ENCODE data around the gene EMCN.
A peak's percentile ranks its signal among the peaks of the same experiment; 100 is the strongest.
"Not testable (repeated sequence)": the region's sequence is repeated elsewhere in the genome, so short reads cannot be mapped to it uniquely, and the experiment has no call there.

EMCN gene

GRCh38 chr4:100489305-100489704 is 28.5 kb downstream of the EMCN start:
- DNase-seq = no peak

DNA sequence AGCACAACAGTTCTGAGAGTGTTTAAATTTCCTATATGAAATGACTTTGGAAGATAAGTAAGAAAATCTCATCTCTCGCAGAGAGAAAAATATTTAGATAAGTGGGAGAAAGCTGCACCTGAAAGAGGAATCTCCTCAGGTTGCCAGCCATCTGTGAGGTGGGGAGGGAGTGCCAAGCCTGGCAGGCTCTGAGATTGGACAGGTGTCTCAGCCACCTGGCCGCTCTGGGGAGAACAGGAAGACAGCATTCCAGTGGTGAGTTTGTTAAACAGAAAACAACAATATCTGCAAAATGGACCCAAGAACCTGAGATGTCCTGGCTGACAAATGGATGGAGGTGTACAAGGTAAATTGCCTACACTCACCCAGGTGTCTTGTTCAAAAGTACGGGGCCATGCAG is 31.3 kb downstream of the EMCN start:
- no peak for DNase-seq

DNA sequence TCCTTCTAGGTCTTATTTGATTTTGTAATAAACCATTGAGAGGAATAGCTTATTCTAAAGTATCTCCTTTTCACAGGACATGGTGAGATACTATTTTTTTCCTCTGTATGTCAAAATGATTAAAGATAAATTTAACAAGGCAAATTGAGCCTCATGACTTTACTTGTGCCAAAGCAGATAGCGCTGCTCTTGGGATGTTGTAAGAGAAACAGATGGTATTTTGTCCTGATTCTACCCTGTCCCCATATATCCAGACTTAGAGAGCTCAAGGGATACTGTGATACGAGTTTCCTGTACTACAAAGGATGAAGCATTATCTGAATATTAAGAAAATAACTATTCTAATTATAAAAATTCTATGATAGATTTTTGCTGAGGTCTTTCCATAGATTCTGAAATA is 34.0 kb downstream of the EMCN start:
- no peak for DNase-seq

GRCh38 chr4:100479971-100480370 is 37.9 kb downstream of the EMCN start:
- DNase-seq = no peak

DNA sequence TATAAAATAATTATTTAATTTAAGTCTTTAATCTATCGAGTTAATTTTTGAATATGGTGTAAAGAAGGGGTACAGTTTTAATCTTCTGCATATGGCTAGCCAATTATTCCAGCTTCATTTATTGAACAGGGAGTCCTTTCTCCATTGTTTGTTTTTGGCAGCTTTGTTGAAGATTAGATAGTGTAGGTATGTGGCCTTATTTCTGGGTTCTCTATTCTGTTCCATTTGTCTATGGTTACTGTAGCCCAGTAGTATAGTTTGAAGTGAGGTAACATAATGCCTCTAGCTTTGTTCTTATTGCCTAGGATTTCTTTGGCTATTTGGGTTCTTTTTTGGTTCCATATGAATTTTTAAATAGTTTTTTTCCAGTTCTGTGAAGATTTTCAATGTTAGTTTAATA is 48.3 kb downstream of the EMCN start:
- no peak for DNase-seq

GRCh38 chr4:100466501-100466900 is 51.3 kb downstream of the EMCN start:
- DNase-seq = no peak

GRCh38 chr4:100461807-100462605 is 55.8 kb downstream of the EMCN start:
- DNase-seq = no peak

DNA sequence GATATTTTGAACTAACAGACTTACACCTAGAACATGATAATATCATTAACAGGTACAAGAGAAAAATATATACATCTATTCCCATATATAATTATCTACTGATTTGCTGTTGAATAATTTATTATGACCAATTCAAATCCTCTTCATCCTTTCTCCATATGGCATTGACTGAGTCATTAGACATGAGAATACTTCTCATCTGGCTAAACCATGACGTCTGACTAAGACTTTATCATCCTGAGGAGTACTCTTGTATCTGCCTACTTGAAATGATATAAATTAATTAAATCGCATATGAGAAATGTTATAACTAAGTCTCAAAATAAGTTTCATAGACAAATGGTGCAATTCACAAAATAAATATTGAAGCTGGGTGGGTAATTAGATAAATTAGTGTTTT is 67.4 kb downstream of the EMCN start:
- DNase-seq = no peak

DNA sequence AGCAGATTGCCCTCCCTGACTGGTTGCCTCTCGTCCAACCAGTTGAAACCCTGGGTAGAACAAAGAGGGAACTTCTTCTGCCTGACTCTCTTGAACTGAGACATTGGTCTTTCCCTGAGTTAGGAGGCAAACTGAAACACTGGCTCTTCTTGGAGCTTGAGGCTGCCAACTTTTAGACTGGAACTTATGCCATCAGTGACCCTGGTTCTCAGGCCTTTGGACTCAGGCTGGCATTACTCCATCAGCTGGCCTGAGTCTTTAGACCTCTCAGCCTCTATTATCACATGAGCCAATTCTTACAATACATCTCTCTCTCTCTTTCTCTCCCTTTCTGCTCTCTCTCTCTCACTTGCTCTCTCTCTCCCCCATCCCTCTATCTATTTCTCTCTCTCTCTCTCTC is 86.4 kb downstream of the EMCN start:
- no peak for DNase-seq

DNA sequence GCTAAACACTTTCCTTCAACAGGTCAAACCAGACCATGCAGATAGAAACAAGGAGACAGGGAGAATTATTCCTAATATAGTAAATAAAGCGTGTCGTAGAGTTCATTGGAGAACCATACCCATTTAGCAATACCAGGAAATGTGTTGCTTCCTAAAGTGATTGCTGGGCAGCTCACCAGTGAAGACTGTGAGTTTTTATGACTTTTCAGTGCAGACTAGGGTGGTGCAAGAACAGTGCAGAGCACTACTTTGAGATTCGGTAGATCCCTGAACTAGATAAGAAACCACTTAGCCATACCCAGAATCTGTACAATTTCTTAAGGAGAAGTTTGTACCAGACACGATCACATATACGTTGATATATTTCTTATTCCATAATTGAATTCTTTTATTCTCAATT is 87.4 kb downstream of the EMCN start:
- DNase-seq = no peak

DNA sequence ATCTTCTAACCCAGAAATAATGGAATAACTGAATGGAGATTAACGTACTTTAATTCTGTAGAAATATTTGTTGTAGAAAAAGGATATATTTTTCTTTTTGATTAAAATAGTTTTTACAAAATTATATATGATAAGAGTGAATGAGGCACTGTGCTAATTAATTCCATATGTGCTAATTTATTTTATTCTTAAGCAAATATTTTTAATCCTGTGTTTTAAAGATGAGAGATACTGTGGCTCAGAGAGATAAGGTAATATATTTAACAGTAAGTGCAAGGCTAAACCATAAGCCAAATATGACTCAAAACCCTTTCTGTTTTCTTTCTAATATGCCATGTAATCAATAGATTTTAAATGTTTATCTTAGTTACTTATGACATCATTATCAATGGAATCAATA is 88.2 kb downstream of the EMCN start:
- DNase-seq = no peak

DNA sequence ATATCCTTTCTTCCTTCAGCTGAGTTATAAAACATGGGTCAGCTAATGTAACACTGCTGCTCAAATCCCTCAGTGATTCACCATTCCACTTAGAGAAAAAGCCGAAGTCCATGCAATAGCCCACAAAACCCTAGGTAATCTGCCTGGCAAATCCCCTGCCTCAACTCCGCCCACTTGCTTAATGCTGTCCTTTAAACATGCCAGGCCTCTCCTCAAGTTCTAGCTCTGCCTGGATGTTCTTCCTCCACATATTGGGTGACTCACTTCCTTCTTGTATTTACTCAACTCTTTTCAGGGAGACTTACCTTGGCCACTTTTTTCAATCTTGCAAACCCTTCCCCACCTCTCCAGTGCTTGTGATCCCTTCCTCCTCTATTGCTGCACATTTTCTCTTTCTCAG is 89.8 kb downstream of the EMCN start:
- DNase-seq = no peak

GRCh38 chr4:100424376-100424775 is 93.4 kb downstream of the EMCN start:
- no peak for DNase-seq

GRCh38 chr4:100422894-100423293 is 94.9 kb downstream of the EMCN start:
- DNase-seq = no peak

DNA sequence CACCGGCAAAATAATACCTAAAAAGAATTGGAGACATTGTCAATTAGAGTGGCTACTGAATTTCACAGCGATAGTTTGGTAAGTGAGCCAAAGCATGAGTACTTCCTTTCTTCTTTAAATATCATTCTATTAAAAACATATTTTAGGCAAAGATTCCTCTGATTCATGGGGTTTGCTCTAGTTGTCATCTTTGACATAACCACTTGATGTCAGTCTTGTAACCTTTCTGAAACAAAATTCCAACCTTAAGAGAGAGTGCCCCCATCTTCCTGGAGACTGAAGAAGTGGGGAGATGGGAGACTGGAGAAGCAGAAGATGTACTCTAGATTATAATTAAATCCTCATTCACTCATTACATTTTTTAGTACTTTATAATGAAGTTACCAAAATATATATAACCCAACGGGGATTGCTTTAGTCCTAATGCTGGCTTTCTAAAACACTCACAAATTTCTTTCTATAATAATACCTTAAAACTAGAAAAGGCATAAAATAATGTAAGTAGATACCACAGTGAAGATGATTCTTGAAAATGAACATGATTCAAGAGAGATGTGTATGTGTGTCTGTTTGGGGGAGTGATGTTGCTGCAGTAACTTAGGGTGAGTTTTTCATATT is 96.4 kb downstream of the EMCN start:
- peak; percentile 3 for DNase-seq

- DNase-seq = no peak
These were observed 97.3 kb downstream of the EMCN start for GRCh38 chr4:100420571-100420970.

GRCh38 chr4:100417565-100417964 is 100.3 kb downstream of the EMCN start:
- no peak for DNase-seq

- DNase-seq = no peak
These were observed 103.6 kb downstream of the EMCN start for GRCh38 chr4:100414016-100414790.

DNA sequence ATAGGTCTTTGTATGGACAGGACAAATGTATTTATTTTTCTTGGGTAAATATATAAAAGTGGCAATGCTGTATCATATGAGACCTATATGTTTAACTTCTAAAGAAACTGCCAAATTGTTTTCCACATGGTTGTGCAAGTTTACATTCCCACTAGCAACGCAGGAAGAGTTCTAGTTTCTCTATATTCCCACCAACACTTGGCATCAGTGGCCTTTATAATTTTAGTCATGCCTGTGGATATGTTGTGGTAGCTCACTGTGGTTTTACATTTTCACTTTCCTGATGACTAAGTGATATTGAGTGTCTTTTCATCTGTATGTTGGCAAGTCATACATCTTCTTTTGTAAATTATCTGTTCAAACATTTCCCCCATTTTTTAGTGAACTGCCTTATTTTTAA is 126.0 kb downstream of the EMCN start:
- no peak for DNase-seq

DNA sequence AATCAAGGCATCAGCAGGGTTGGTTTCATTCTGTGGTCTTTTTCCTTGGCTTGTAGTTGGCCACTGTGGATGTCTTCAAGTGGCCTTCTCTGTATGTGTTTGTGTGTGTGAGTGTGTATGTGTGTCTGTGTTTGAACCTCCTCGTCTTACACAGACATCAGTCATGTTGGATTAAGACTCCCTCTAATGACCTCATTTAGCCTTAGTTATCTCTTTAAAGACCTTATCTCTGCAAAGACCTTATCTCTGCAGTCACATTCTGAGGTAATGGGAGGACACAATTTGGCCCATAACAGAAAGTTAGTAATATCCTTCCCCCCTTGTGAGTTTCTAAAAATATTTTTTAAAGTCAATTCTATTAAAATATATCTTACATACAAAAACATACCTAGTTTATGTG is 126.7 kb downstream of the EMCN start:
- no peak for DNase-seq

- no peak for DNase-seq
These were observed 131.6 kb downstream of the EMCN start for GRCh38 chr4:100386270-100386669.

DNA sequence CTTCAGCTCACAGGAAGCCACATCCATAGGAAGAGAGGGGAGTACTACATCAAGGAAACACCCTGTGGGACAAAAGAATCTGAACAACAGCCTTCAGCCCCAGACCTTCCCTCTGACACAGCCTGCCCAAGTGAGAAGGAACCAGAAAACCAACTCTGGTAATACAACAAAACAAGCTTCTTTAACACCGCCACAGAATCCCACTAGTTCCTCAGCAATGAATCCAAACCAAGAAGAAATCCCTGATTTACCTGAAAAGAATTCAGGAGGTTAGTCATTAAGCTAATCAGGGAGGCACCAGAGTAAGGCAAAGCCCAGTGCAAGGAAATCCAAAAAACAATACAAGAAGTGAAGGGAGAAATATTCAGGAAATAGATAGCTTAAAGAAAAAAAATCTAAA is 137.4 kb downstream of the EMCN start:
- DNase-seq = not testable (repeated sequence)

DNA sequence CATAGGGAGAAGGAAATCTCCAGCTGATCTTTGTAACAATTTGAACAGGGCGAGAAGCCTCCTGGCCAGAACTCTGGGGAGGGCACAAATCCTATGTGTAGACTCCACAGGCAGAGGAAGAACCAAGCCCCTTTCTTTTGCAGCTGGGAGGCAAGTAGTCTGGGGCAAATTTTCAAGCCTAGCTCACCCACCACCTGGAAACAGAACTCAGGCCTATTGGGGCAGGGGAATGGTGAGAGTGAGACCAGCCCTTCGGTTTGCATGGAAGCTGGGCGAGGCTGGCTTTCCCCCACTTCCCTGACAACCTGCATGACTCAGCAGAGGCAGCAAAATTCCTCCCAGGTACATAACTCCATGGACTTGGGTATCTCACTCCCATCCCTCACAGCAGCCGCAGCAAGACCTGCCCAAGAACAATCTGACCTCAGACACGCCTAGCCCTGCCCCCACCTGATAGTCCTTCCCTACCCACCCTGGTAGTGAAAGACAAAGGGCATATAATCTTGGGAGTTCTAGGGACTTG is 138.2 kb downstream of the EMCN start:
- no peak for DNase-seq

GRCh38 chr4:100372432-100372831 is 145.4 kb downstream of the EMCN start:
- no peak for DNase-seq
